HG03108 (cell line): ENCODE results near the gene BBS7.

Source experiments
- ATAC-seq: cut with Tn5 transposase; IDR thresholded peaks from one replicate; pipeline ENCODE4 v1.9.1; 2021; ENCODE audit warnings: moderate library complexity; ENCODE audit not compliant: unreplicated experiment

The BBS7 gene, protein sequence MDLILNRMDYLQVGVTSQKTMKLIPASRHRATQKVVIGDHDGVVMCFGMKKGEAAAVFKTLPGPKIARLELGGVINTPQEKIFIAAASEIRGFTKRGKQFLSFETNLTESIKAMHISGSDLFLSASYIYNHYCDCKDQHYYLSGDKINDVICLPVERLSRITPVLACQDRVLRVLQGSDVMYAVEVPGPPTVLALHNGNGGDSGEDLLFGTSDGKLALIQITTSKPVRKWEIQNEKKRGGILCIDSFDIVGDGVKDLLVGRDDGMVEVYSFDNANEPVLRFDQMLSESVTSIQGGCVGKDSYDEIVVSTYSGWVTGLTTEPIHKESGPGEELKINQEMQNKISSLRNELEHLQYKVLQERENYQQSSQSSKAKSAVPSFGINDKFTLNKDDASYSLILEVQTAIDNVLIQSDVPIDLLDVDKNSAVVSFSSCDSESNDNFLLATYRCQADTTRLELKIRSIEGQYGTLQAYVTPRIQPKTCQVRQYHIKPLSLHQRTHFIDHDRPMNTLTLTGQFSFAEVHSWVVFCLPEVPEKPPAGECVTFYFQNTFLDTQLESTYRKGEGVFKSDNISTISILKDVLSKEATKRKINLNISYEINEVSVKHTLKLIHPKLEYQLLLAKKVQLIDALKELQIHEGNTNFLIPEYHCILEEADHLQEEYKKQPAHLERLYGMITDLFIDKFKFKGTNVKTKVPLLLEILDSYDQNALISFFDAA

DNA sequence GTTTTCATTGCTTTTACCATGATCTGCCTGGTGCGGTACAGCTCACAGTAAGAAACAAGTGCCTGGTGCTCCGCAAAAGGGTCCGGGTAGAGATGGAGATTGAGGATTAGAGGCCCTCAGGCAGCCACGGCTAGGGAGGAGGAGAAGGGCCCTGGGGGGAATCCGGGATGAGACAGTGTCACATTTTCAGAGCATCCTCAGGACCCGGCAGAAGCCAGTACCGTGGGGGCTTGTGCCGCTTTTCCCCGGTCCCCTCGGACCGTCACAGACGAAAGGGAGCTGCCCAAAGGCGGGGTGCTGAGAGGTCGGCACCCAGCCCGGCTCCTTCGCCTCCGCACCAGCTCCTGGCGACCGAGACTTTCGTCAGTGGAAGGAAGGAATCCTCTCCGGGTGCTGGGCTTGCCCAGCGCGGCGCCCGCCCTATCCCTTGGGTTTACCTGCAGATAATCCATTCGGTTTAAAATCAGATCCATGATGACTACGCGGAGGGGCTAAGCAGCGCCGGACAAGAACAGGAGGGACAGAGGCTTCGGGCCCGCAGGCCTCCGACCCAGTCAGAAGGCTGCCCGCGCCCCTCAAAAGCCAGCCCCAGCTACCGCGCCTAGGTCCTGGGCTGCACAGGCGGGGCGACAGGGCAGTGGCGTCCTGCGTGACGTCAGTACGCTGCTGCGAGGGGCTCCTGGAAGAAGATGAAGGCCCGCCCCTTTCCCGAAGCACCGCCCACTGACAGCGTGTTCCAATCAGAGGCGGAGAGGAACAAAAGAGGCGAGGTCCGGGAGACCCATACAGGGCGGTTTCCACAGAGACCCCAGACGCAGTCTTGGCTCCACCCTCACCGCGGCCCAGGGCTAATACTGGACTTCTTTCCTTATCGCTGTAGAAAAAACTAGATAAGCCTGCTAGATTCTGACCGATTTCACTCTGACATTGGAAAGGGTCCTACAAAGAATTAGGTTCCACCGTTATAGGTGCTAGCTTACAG, at the start of gene BBS7:
BBS7 (minus strand) TSS at position 634 of the 982 bp plus-strand sequence; CDS start at position 473, 161 bp downstream.
- ATAC-seq = peak; percentile 99

DNA sequence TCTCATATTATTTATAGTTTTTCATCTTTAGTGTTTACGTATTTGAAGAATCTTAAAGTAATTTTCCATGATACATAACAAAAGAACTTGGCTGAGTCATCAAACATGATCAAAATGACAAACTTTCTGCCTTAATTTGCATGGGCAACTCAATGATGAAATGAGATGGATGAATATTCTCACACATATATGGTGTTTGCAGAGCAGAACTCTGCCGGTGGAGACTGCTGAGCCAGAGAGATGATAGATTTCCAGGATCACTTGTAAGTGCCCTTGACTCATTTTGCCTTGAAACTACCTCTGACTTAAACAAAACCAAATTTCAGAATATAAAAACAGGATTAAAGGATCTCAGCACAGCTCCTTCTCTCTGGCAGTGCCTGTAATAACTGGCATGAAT, 43.4 kb upstream of the BBS7 start:
- ATAC-seq = no peak

DNA sequence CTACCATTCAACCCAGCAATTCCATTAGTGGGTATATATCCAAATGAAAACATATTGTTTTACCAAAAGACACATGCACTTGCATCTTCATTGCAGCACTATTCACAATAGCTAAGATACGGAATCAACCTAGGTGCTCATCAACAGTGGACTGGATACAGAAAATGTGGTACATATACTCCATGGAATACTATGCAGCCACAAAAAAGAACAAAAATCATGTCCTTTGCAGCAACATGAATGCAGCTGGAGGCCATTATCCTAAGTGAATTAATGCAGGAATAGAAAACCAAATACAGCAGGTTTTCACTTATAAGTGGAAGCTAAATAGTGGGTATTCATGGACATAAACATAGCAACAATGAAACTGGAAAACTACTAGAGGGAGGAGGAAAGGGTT, 38.1 kb upstream of the BBS7 start:
- ATAC-seq = no peak

DNA sequence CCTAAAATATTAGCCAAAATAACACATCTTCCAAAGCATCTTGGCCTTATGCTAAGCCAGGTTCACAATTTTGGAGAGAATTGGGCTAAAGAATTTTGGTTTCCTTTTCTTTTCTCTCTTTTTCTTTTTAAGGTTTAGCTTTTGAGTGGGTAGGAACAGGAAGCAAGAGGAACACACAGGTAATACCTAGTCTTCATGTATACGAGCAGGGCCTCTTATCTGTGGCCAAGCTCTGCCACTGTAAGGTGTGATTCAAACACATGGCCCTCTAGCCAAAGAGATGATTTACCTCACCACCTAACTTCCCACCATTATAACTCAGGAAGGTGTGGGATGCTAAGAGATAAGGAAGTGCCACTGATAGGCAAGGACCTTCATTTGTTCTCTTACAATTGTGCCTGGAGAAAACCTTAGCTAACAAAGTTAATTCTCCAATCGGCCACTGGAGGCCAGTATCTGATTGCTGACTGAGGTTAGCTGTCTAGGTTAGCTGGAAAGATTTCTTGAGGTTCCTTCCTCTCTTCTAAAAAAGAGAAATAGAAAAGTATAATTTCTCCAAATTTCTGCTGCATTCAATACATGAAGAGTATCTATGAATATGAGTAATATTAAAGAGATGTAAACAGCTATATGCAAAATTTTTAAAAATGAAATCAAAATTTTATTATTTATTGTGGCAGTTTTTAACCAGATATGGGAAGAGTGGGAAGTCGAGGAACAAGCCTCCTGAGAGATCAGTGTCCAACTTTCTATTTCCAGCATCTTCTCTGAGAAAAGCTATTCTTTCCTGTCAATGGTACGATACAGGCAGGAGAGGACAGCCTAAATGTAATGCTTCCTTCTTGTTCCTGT, 30.1 kb upstream of the BBS7 start:
- ATAC-seq = peak; percentile 61

DNA sequence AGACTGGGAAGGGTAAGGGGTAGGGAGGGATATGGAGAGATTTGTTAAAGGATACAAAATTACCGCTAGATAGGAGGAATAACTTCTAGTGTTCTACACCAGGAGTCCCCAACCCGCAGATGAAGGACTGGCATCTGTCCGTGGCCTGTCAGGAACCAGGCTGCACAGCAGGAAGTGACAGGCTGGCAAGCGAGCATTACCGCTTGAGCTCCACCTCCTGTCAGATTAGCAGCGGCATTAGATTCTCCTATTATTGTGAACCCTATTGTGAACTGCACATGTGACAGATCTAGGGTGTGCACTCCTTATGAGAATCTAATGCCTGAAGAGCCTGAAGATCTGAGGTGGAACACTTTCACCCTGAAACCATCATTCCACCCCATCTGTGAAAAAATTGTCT, 27.9 kb upstream of the BBS7 start:
- ATAC-seq = no peak

DNA sequence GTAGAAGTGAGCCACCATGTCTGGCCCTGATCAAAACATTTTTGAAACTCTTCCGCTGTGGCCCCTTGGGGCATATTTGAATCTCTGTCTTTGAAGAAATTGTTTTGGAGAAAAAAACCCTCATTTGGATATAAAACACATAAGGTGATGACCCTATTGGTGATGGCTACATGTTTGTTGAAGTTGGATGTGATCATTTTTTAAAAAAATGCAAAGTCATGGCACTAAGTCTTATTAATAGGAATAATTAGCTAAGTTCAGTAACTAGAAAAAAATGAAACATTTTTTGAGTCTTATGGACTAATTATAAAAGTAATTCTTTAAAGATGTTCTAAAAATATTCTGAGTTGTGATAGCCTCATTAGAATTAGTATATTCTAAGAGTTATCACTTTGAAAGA, 17.9 kb upstream of the BBS7 start:
- no peak for ATAC-seq

DNA sequence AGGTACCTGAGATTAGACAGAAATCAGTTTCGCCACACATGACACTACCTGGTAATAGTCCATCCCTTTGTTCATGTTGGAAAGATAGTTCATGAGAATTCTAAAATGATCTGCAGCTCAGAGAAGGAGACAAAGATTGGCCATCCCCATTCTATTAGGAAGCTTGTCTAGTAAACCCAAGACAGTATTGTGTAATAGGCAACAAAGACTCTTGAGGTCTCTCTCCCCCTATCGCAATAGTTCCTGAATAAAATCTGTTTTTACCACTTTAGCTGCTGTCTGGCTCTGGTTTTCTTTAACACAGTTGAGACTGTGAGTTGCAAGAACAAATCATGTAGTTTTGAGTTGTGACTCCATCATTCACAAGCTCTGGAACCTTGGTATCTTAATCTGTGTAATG, 14.8 kb upstream of the BBS7 start:
- ATAC-seq = no peak

DNA sequence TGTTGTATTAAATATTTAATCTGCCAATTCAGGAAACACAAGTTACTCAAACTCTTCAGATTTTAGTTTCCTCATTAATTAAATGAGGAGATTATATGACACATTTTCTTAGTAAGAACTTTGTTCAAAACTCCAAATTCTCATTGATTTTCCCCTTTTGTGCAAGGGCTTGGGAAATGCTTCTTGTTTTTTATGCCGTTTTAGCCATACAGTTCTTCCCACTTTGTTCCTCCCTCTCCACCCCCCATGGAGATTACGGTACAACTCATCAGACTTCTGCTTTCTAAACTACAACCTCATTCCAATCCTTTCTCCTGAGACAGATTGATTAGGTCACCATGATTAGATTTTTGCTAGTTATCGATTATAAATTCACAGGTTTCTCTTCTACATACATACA, 10.9 kb upstream of the BBS7 start:
- no peak for ATAC-seq

DNA sequence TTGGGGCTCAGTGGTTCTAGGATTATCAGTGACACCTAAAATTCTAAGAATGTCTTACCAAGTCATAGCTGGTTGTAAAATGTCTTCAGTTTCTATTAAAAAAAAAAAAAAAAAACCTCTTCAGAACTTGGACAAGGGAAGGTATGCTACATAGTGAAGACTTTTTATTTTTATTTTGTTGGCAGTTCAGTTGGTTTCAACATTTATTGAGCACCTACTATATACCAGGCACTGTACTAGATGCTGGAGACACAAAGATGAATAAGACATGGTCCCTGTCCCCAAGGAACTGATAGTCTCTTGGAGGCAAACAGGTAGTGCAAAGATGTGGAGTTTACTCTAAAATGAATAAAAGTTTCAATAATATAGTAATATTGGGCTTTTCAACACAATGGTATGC, 8.9 kb upstream of the BBS7 start:
- no peak for ATAC-seq

DNA sequence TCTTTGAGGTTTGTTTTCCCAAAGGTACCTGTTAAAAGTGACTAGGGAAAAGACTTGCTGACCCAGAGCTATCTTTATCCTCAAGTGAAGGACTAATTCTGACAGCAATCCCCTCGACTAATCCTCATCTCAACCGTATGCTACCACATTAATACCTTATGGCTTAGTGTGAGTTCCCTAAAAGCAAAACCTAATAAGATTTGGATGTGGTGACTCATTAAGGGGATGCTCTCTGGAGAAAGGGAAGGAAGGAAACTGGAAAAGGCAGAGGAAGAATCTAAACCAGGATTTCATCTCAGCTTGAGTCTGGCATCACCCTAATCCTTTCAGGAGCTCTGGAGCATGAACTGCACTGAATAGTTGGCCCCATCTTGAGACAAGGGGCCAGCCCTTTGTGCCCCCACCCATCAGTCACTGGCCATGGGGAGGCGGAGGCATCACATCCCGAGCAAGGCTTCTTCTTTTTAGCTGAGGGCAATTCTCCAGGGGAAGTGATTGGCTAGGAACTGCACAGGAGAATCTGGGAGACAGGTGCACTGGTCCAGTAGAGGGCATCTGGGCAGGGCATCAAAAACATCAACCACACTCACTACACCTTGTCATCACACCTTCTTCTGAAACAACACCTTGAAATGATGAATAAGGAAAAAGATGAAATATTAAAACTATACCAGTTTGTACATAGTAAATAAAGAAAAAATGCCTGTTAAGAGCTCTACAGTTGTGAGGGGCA, 6.9 kb upstream of the BBS7 start:
- no peak for ATAC-seq

DNA sequence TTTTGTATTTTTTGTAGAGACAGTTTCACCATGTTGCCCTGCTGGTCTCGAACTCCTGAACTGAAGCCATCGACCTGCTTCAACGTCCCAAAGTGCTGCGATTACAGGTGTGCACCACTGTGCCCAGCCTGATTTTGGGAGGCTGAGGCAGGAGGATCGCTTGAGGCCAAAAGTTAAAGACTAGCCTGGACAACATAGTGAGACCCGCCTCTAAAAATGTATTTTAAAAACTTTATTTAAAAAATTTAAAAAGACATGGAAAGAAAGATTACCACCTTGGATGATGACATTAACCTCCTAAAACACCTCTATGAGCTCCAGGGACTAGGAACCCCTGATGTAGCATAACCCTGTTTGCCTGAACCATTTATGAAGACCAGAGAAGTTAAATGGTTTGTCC, 5.8 kb upstream of the BBS7 start:
- no peak for ATAC-seq

DNA sequence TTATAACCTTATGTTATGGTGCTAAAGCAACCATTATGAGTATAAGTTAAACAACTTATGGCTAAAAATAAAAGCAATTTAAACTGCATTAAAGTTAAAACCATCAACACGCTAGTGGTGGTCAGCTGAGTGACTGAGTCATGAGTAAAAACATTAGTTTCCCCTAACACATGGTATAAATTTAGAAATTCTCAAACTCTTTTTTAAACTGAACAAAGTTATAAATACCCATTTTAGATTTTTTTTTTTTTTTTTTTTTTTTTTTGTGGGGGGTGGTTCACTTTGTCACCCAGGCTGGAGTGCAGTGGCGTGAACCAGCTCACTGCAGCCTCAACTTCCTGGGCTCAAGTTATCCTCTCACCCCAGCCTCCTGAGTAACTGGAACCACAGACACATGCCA, 5.4 kb upstream of the BBS7 start:
- no peak for ATAC-seq

DNA sequence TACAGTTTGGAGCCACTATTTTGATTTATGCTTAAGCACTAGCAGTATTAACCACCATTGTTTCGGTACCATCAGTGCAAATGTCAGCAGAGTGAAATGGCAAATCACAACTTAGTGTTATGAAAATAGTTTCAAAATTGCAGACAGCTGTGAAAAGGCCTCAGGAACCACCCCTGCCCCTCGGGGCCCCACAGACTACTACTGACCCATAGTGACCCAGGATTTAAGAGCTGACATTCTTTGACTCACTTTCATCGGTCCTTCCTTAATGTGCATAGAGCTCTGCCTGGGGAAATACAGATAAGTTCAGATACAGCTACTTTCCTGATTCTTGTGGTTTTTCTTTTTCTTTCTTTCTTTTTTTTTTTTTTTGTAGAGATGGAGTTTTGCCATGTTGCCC, 3.3 kb upstream of the BBS7 start:
- no peak for ATAC-seq

DNA sequence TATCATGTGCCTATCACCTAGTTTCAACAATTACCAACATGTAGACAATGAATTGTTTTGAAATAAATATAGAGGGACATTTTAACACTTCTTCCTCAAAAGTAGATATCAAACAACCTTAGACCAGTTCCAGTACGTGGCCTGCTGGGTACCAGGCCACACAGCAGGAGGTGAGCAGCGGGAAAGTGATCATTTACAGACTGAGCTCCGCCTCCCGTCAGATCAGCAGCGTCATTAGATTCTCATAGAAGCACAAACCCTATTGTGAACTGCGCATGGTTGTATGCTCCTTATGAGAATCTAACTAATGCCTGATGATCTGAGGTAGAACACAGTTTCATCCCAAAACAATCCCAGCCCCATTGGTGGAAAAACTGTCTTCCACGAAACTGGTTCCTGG, 6.5 kb downstream of the BBS7 start:
- ATAC-seq = no peak

DNA sequence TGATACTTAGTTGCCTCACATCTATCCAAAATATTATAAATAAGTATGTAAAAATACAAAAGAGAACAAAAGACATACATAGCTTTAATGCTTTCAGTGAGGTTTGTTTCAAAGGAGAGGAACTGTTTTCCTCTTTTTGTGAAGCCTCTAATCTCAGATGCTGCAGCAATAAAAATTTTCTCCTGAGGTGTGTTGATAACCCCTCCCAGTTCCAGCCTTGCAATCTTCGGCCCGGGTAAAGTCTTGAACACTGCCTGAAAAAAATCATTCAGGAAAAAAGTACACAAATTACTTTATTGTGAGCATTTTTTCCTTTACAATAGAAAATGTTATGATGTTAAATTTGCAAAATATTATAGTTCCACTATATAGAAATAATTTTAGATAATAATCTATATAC, 8.8 kb downstream of the BBS7 start:
- ATAC-seq = no peak

DNA sequence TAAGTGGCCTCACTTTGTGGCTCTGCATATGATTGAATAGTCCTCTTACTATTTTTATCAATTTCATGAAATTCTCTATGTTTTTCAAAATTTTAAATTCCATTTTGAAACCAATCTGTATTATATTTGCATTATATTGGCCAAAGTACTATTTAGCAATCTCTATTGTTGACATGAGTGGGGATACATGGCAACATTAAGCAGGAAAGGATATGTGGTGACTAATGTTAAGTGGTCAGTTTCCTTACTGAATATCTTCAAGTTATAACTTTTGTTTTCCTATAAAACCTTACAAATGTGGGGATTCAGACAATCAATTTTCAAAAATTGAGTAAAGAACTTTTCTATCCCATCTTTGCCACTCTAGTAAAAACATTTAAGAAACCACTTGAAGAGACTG, 10.2 kb downstream of the BBS7 start:
- no peak for ATAC-seq

DNA sequence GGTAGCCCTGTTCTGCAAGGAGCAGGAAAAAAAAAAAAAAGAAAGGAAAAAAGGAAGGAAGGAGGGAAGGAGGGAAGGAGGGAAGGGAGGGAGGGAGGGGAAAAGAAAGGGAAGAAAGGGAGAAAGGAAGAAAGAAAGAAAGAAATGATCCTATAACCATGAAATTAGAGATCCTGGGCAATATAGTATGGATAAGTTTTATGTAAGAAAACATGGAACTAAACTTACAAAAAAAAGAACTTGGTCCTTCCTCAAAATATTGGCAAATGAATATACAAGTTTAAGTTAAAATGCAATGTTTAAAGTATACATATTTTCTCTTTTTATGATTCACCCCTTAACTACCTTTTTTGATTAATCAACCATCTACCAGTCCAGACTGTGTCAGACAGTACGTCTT, 18.9 kb downstream of the BBS7 start:
- ATAC-seq = no peak

DNA sequence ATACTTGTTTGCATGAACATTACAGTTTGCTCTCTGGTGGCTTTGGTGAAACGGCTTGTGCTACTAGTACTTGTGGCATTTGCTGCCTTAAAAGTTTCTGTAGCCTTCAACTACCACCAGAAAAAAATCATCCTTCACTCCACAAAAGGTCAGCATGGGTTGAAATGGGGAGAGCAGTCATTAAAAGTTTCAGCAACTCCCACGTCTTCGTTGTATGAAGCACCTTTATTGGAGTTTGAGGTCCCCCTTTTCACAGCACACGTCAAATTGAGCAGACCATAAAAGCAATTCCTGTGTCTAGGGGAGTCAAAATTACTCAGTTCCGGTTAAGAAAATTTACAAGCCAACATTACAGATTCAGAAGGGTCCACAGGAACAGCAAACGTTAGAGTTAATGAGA, 23.6 kb downstream of the BBS7 start:
- ATAC-seq = no peak

DNA sequence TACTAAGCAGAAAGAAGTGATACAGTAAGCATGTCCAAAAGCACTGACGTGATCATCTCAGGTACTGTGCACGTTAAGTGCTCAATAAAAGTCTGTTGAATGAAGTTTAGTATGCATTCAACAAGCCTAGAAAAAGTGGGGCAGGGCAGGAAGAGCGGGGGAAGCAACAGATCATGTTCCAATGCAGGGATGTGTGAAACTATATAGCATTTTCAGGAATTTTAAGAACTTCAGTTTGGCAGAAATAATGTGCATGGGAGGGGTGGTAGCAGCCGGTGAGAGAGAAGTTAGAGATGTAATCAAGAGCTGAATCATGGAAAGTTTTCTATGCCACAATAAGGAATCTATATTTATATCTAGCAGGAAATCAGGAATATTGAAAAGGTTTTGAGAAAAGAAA, 27.4 kb downstream of the BBS7 start:
- ATAC-seq = no peak

DNA sequence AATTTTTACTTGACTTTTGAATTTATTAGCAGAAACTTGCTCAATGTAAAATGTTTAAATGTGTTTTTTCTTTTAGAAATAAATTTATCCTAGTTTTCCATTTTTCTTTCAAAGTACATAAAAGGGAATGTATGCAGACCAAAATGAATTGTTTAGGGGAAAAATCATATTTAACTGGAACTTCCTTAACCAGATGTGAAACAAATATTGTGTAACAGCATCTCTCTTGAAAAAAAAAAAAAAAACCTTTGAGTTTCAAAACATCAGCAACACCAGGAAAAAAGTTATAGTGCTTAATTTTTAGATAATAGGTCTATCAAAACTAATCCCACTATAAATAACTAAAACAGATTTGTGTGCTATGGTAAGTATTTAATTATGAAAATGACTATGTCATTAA, 32.1 kb downstream of the BBS7 start:
- no peak for ATAC-seq
